Lung (tissue), 12 donors: ENCODE data around the gene RNF144A. TPM values are rescaled to one million over a fixed set of nuclear protein-coding genes. Genes with fewer than 3 reads are reported as not detected.

Source experiments
- ATAC-seq: fragments of 200-7000 bp; cut with Tn5 transposase; one replicate; pipeline ENCODE4 v1.9.1; 2020; ENCODE audit warnings: moderate number of reproducible peaks; ENCODE audit not compliant: insufficient read depth, low FRiP score
- DNase-seq, 3 donors: peaks; one replicate each; pipeline ENCODE4 v3.0.0-alpha.2; 2013 to 2017
- H3K27ac ChIP-seq, 2 donors: one replicate each; pipeline ENCODE4 v1.5.1; 2013; ENCODE audit warnings: mild to moderate bottlenecking in 2 of 2, moderate library complexity in 2 of 2, control low read depth in 1 of 2, inconsistent platforms in 1 of 2, low read depth in 1 of 2, low read length in 1 of 2
- H3K27me3 ChIP-seq, 3 donors: one replicate each; pipeline ENCODE4 v1.5.1; 2013; ENCODE audit warnings: low read length in 2 of 3; ENCODE audit not compliant: control insufficient read depth in 3 of 3, insufficient read depth in 3 of 3
- H3K36me3 ChIP-seq, 4 donors: one replicate each; pipeline ENCODE4 v1.5.1; 2013; ENCODE audit warnings: low read length in 4 of 4, mild to moderate bottlenecking in 1 of 4, moderate library complexity in 1 of 4; ENCODE audit not compliant: control insufficient read depth in 4 of 4, insufficient read depth in 4 of 4
- H3K4me1 ChIP-seq, 5 donors: one replicate each; pipeline ENCODE4 v1.5.1; 2013; ENCODE audit warnings: low read length in 5 of 5, mild to moderate bottlenecking in 2 of 5, moderate library complexity in 1 of 5; ENCODE audit not compliant: control insufficient read depth in 5 of 5, insufficient read depth in 5 of 5
- H3K4me3 ChIP-seq: one replicate; pipeline ENCODE4 v1.5.1; 2013; ENCODE audit warnings: mild to moderate bottlenecking, control low read depth, moderate library complexity
- H3K9ac ChIP-seq, 2 donors: one replicate each; pipeline ENCODE4 v1.5.1; 2013; ENCODE audit warnings: low read length in 2 of 2, control low read depth in 1 of 2; ENCODE audit not compliant: insufficient read depth in 1 of 2
- H3K9me3 ChIP-seq, 4 donors: one replicate each; pipeline ENCODE4 v1.5.1; 2013; ENCODE audit warnings: low read length in 3 of 4, mild to moderate bottlenecking in 1 of 4, moderate library complexity in 1 of 4; ENCODE audit not compliant: control insufficient read depth in 4 of 4, insufficient read depth in 3 of 4
- CTCF ChIP-seq: IDR thresholded peaks from 2 replicates; pipeline ENCODE4 v1.5.1; 2012; ENCODE audit warnings: mild to moderate bottlenecking; ENCODE audit errors: control extremely low read depth, extremely low read depth
- WGBS, 2 donors: extraction: QIAGEN DNeasy Blood & Tissue Kit; methylation state at CpG; one replicate each; pipeline ENCODE4 v1.1.7; 2013; 5-methylcytosine and 5-hydroxymethylcytosine counted together
- polyA plus RNA-seq, 2 donors: library from polyadenylated mRNA; stranded (reverse); fragments of 200-250 nt; gene quantifications; one replicate each; pipeline ENCODE4 v1.2.1, GENCODE V29; 2013
- total RNA-seq, 2 donors: library from RNA; depleted of rRNA in 1 of 2; stranded (reverse); fragments of >200 nt in 1 of 2; gene quantifications; one replicate each; pipeline ENCODE4 v1.2.1, GENCODE V29; 2014 to 2021
- donor health status: control.
- donor health status: control.
- donor health status: Bipolar disorder and iron deficiency.
- donor health status: healthy.
- donor health status: DM: yes; HTN: yes; CAD: no.

Gene RNF144A
- total and polyA plus RNA-seq, 4 donors = 2.7 to 25.3 (median 5.8) TPM

- DNase-seq (no peak), ATAC-seq (no peak)
- Histone ChIP-seq H3K4me3 (no peak overlapping the region), H3K27me3 (no peaks in the 10 kb centered on the region), H3K27ac (no peak overlapping the region), H3K9me3 (no peaks in the 10 kb centered on the region), H3K4me1 (peaks cover 0 to 9% (median 0%) of the 10 kb centered on the region in 5 donors), H3K36me3 (peaks cover 0 to 25% (median 6%) of the 10 kb centered on the region in 4 donors), H3K9ac (no peak overlapping the region)
- TF ChIP-seq CTCF = no peak
- 95 to 98% methylated on average over 8 of the region's 8 CpGs for WGBS, 2 donors
Observed at GRCh38 chr2:6942848-6943247, 25.6 kb downstream of the RNF144A start.

- no peak for TF ChIP-seq CTCF
- H3K4me3 ChIP-seq = no peak overlapping the region
- peaks cover 0 to 12% (median 0%) of the 10 kb centered on the region in 5 donors for H3K4me1 ChIP-seq
- WGBS, 2 donors = 92 to 93% methylated on average over 6 of the region's 6 CpGs
- no peak overlapping the region for H3K9ac ChIP-seq
- H3K27me3 ChIP-seq = no peaks in the 10 kb centered on the region
- no peaks in the 10 kb centered on the region for H3K9me3 ChIP-seq
- DNase-seq (no peak), ATAC-seq (no peak)
- H3K36me3 ChIP-seq = peaks cover 0 to 25% (median 6%) of the 10 kb centered on the region in 4 donors
- no peak overlapping the region for H3K27ac ChIP-seq
Observed at GRCh38 chr2:6943523-6943922, 26.3 kb downstream of the RNF144A start.

GRCh38 chr2:6943971-6944370, 26.8 kb downstream of the RNF144A start:
- DNase-seq = no peak
- Histone ChIP-seq H3K36me3 (peaks cover 0 to 25% (median 6%) of the 10 kb centered on the region in 4 donors), H3K27ac (no peak overlapping the region), H3K9me3 (no peaks in the 10 kb centered on the region), H3K4me1 (peaks cover 0 to 14% (median 0%) of the 10 kb centered on the region in 5 donors), H3K9ac (no peak overlapping the region), H3K4me3 (no peak overlapping the region), H3K27me3 (no peaks in the 10 kb centered on the region)
- 93 to 97% methylated on average over 8 of the region's 8 CpGs for WGBS, 2 donors
- no peak for ATAC-seq
- TF ChIP-seq CTCF = no peak

GRCh38 chr2:6944555-6944954, 27.3 kb downstream of the RNF144A start:
- DNase-seq (no peak), ATAC-seq (no peak)
- Histone ChIP-seq H3K4me3 (no peak overlapping the region), H3K9me3 (no peaks in the 10 kb centered on the region), H3K27ac (no peak overlapping the region), H3K36me3 (peaks cover 0 to 25% (median 6%) of the 10 kb centered on the region in 4 donors), H3K27me3 (no peaks in the 10 kb centered on the region), H3K9ac (no peak overlapping the region), H3K4me1 (peaks cover 0 to 14% (median 0%) of the 10 kb centered on the region in 5 donors)
- TF ChIP-seq CTCF = no peak
- WGBS, 2 donors = 75 to 89% methylated on average over 5 of the region's 5 CpGs
